Caki2 (cell line): ENCODE data around the gene COA5. TPM values are rescaled to one million over a fixed set of nuclear protein-coding genes. Genes with fewer than 3 reads are reported as not detected.

Experiments used
- DNase-seq: peaks from one replicate; pipeline ENCODE4 v3.0.0-alpha.2; 2015; ENCODE audit warnings: low read depth
- in situ Hi-C: cut with HindIII; loops from 2 replicates; pipeline ENCODE4 v1.10.0; 2016; ENCODE audit warnings: low sequenced_read_pairs, low pct_unique_long_range_greater_than_20kb, mixed read lengths
- total RNA-seq: library from RNA; depleted of rRNA; stranded (reverse); fragments of >200 nt; shearing (Covaris generic); gene quantifications from 2 replicates; pipeline ENCODE4 v1.2.3, GENCODE V29; 2014; ENCODE audit warnings: low replicate concordance

COA5 gene
- total RNA-seq, 1 experiment from 2014 or later, result 68.5 TPM

GRCh38 chr2:98580656-98581284, 27.5 kb downstream of the COA5 start:
- DNase-seq, result no peak
- in situ Hi-C loops, result no loop called here

GRCh38 chr2:98579926-98580325, 28.4 kb downstream of the COA5 start:
- no peak for DNase-seq
- in situ Hi-C loops, result no loop called here

GRCh38 chr2:98578231-98578630, 30.1 kb downstream of the COA5 start:
- in situ Hi-C loops, result no loop called here
- DNase-seq, result no peak

- in situ Hi-C loops, result no loop called here
Observed at GRCh38 chr2:98577313-98577712, 31.0 kb downstream of the COA5 start.

GRCh38 chr2:98576666-98577312, 31.5 kb downstream of the COA5 start:
- in situ Hi-C loops, result no loop called here
- no peak for DNase-seq

More at GRCh38 chr2:98577313-98577712, 31.0 kb downstream of the COA5 start:
- DNase-seq, result no peak

- in situ Hi-C loops, result no loop called here
- DNase-seq, result no peak
Observed at GRCh38 chr2:98573426-98573825, 34.9 kb downstream of the COA5 start.

- in situ Hi-C loops, result no loop called here
- no peak for DNase-seq
Observed at GRCh38 chr2:98572676-98573075, 35.6 kb downstream of the COA5 start.

GRCh38 chr2:98572211-98572610, 36.1 kb downstream of the COA5 start:
- in situ Hi-C loops, result no loop called here
- DNase-seq, result no peak

GRCh38 chr2:98571796-98572195, 36.5 kb downstream of the COA5 start:
- in situ Hi-C loops, result no loop called here
- DNase-seq, result no peak

- in situ Hi-C loops, result no loop called here
- DNase-seq, result no peak
Observed at GRCh38 chr2:98571121-98571701, 37.1 kb downstream of the COA5 start.

GRCh38 chr2:98570356-98570755, 38.0 kb downstream of the COA5 start:
- in situ Hi-C loops, result no loop called here
- no peak for DNase-seq

- DNase-seq, result no peak
- in situ Hi-C loops, result no loop called here
Observed at GRCh38 chr2:98569915-98570314, 38.4 kb downstream of the COA5 start.

- in situ Hi-C loops, result no loop called here
- DNase-seq, result no peak
Observed at GRCh38 chr2:98569197-98569793, 39.0 kb downstream of the COA5 start.

GRCh38 chr2:98568161-98568956, 40.0 kb downstream of the COA5 start:
- in situ Hi-C loops, result no loop called here
- DNase-seq, result no peak

- no peak for DNase-seq
- in situ Hi-C loops, result no loop called here
Observed at GRCh38 chr2:98565941-98566340, 42.4 kb downstream of the COA5 start.

GRCh38 chr2:98565286-98565860, 42.9 kb downstream of the COA5 start:
- no peak for DNase-seq
- in situ Hi-C loops, result no loop called here

GRCh38 chr2:98564541-98565132, 43.7 kb downstream of the COA5 start:
- in situ Hi-C loops, result no loop called here

GRCh38 chr2:98563394-98563793, 44.9 kb downstream of the COA5 start:
- in situ Hi-C loops, result no loop called here
- no peak for DNase-seq

More at GRCh38 chr2:98564541-98565132, 43.7 kb downstream of the COA5 start:
- DNase-seq, result no peak
